HEK293 (cell line): ENCODE measurements around the gene TRAF7.

Source experiments
- CTCF ChIA-PET: fragments of 350-600 bp; formaldehyde crosslinking; extraction: SDS; loops from one replicate; lab custom pipeline; 2021; ENCODE audit warnings: antibody characterized with exemption; lab: Yijun Ruan, JAX
- POLR2A ChIA-PET: fragments of 300-600 bp; formaldehyde crosslinking; extraction: SDS; loops from one replicate; lab custom pipeline; 2020; ENCODE audit warnings: antibody characterized with exemption, inconsistent platforms; lab: Yijun Ruan, JAX
- H3K27ac ChIP-seq: fragments of 200-500 bp; sonication (Bioruptor generic); 2 replicates; pipeline ENCODE4 v1.5.1; 2014; ENCODE audit warnings: low read depth, low read length, control low read depth, inconsistent platforms; ENCODE audit errors: extremely low read depth
- H3K36me3 ChIP-seq, 2 experiments: fragments of 200-500 bp in 1 of 2; sonication (Bioruptor generic) in 1 of 2; 1 replicate in 1 of 2; 2 replicates in 1 of 2; pipeline ENCODE4 v1.5.1; 2014 to 2017; ENCODE audit warnings: inconsistent platforms in 2 of 2, low read length in 2 of 2; ENCODE audit not compliant: control insufficient read depth in 2 of 2, insufficient read depth in 1 of 2
- H3K4me1 ChIP-seq: fragments of 200-500 bp; sonication (Bioruptor generic); 2 replicates; pipeline ENCODE4 v1.5.1; 2014; ENCODE audit warnings: mild to moderate bottlenecking, low read length, inconsistent platforms; ENCODE audit not compliant: control insufficient read depth, insufficient read depth
- H3K4me3 ChIP-seq: 2 replicates; pipeline ENCODE4 v1.5.1; 2011; ENCODE audit warnings: low read depth, mild to moderate bottlenecking, control low read depth, low read length, moderate library complexity
- H3K9me3 ChIP-seq: fragments of 200-500 bp; sonication (Bioruptor generic); 2 replicates; pipeline ENCODE4 v1.5.1; 2014; ENCODE audit warnings: low read depth, low read length, inconsistent platforms; ENCODE audit not compliant: control insufficient read depth, insufficient read depth
- BCL11B ChIP-seq: fragments of 450-650 bp; formaldehyde crosslinking; IDR thresholded peaks from 2 replicates; pipeline ENCODE4 v1.5.1; 2016; ENCODE audit warnings: low read depth, missing biosample characterization, missing genetic modification characterization
- KLF7 ChIP-seq: fragments of 450-650 bp; formaldehyde crosslinking; IDR thresholded peaks from 2 replicates; pipeline ENCODE4 v1.5.1; 2016; ENCODE audit warnings: missing biosample characterization, missing genetic modification characterization, borderline replicate concordance
- SALL2 ChIP-seq: fragments of 450-650 bp; formaldehyde crosslinking; IDR thresholded peaks from 2 replicates; pipeline ENCODE4 v1.5.0; 2017; ENCODE audit warnings: missing biosample characterization, mild to moderate bottlenecking, missing genetic modification characterization, borderline replicate concordance
- ZIC2 ChIP-seq: fragments of 450-650 bp; formaldehyde crosslinking; IDR thresholded peaks from 2 replicates; pipeline ENCODE4 v1.5.1; 2016; ENCODE audit warnings: missing biosample characterization, missing genetic modification characterization
- ZNF121 ChIP-seq: fragments of 450-650 bp; formaldehyde crosslinking; IDR thresholded peaks from 2 replicates; pipeline ENCODE4 v1.5.1; 2016; ENCODE audit warnings: missing biosample characterization, missing genetic modification characterization
- ZNF211 ChIP-seq: fragments of 450-650 bp; formaldehyde crosslinking; IDR thresholded peaks from 2 replicates; pipeline ENCODE4 v1.5.1; 2016; ENCODE audit warnings: low read depth, missing biosample characterization, missing genetic modification characterization
- ZNF24 ChIP-seq: fragments of 450-650 bp; formaldehyde crosslinking; IDR thresholded peaks from 2 replicates; pipeline ENCODE4 v1.5.1; 2016; ENCODE audit warnings: missing biosample characterization, missing genetic modification characterization
- ZNF274 ChIP-seq, 2 experiments: fragments of 200-500 bp in 1 of 2; fragments of 450-650 bp in 1 of 2; sonication (Bioruptor generic) in 1 of 2; formaldehyde crosslinking in 1 of 2; IDR thresholded peaks; 2 replicates each; pipeline versions ENCODE4 v1.5.1 to v1.6.1; 2014 to 2016; ENCODE audit warnings: borderline replicate concordance in 1 of 2, inconsistent platforms in 1 of 2, low read length in 1 of 2, missing biosample characterization in 1 of 2, missing genetic modification characterization in 1 of 2
- ZNF311 ChIP-seq: fragments of 450-650 bp; formaldehyde crosslinking; IDR thresholded peaks from 2 replicates; pipeline ENCODE4 v1.5.1; 2017; ENCODE audit warnings: missing biosample characterization, missing genetic modification characterization, borderline replicate concordance
- ZNF394 ChIP-seq: fragments of 450-650 bp; formaldehyde crosslinking; IDR thresholded peaks from 2 replicates; pipeline ENCODE4 v1.5.1; 2016; ENCODE audit warnings: missing biosample characterization, missing genetic modification characterization, mild to moderate bottlenecking, moderate library complexity, borderline replicate concordance
- ZNF548 ChIP-seq: fragments of 450-650 bp; formaldehyde crosslinking; IDR thresholded peaks from 2 replicates; pipeline ENCODE4 v1.5.1; 2016; ENCODE audit warnings: missing biosample characterization, missing genetic modification characterization
- ZNF561 ChIP-seq: fragments of 450-650 bp; IDR thresholded peaks from 2 replicates; pipeline ENCODE4 v1.5.1; 2018; ENCODE audit warnings: missing biosample characterization, missing genetic modification characterization, borderline replicate concordance
- ZNF670 ChIP-seq: fragments of 450-650 bp; formaldehyde crosslinking; IDR thresholded peaks from 2 replicates; pipeline ENCODE4 v1.5.1; 2016; ENCODE audit warnings: missing biosample characterization, missing genetic modification characterization, low read depth
- ZNF76 ChIP-seq: fragments of 450-650 bp; formaldehyde crosslinking; IDR thresholded peaks from 2 replicates; pipeline ENCODE4; 2016; ENCODE audit warnings: low read depth, missing biosample characterization, missing genetic modification characterization, borderline replicate concordance
- ZNF785 ChIP-seq: fragments of 450-650 bp; formaldehyde crosslinking; IDR thresholded peaks from 2 replicates; pipeline ENCODE4 v1.5.1; 2016; ENCODE audit warnings: missing biosample characterization, missing genetic modification characterization
- ZNF830 ChIP-seq: fragments of 450-650 bp; IDR thresholded peaks from 2 replicates; pipeline ENCODE4 v1.5.0; 2018; ENCODE audit warnings: missing biosample characterization, missing genetic modification characterization, low read depth, mild to moderate bottlenecking, moderate library complexity
- TF ChIP-seq, protein P1 (sequence below): fragments of 450-650 bp; formaldehyde crosslinking; IDR thresholded peaks from 2 replicates; pipeline ENCODE4 v1.5.1; 2016; ENCODE audit warnings: missing biosample characterization, missing genetic modification characterization
- TF ChIP-seq, protein P2 (sequence below): sonication (generic); formaldehyde crosslinking; IDR thresholded peaks from 2 replicates; pipeline ENCODE4 v1.8.1; 2022; ENCODE audit warnings: mild to moderate bottlenecking, moderate library complexity, missing genetic modification reagents
- TF ChIP-seq, protein P3 (sequence below): fragments of 450-650 bp; formaldehyde crosslinking; optimal IDR thresholded peaks from 2 replicates; pipeline ENCODE3; 2016; ENCODE audit warnings: missing biosample characterization, mild to moderate bottlenecking, missing genetic modification characterization
- TF ChIP-seq, protein P4 (sequence below): fragments of 450-650 bp; formaldehyde crosslinking; IDR thresholded peaks from 2 replicates; pipeline ENCODE4 v1.5.1; 2016; ENCODE audit warnings: missing biosample characterization, missing genetic modification characterization

Gene TRAF7

DNA sequence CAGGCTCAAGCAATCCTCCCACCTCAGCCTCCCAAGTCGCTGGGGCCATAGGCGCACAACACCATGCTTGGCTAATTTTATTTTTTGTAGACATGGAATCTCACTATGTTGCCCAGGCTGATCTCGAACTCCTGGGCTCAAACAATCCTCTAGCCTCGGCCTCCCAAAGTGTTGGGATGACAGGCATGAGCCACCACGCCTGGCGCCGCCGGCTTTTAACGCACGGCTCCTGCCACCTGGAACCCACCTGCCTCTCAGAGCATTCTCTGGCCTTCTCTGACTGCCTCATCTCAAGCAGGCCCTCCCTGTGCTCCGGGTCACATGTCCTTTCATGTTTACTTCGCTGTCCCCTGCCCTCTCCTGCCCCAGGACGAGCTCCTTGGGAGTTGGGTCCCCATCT is 30.5 kb downstream of the TRAF7 start:
- POLR2A ChIA-PET, result interaction anchor here (1.8 kb wide), 1 partner anchor 31 kb away, joined by 5 read pairs; the partner anchor contains the start of gene TRAF7

DNA sequence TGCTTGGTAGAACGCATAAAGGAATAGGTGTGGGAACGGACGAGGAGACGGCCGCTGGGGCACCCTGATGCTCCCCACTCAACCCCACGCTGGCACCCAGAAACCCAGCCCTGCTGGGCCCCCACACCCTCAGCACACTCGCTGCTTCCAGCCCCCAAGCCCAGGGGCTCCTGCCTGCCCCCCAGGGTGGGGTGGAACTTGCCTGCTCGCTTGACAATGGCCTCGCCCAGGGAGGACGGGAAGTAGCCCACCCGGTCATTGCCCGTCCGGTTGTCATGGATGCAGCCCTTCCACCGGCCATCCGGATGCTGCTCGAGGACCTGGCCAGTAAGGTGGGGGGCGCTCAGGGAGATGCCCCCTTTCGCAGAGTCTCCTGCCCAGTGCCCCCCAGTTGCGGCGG is 30.9 kb downstream of the TRAF7 start:
- no peak overlapping the region for H3K4me3 ChIP-seq
- no peak overlapping the region for H3K27ac ChIP-seq
- TF ChIP-seq ZIC2 (tag by site-specific recombination), result no peak
- TF ChIP-seq, protein P1, sequence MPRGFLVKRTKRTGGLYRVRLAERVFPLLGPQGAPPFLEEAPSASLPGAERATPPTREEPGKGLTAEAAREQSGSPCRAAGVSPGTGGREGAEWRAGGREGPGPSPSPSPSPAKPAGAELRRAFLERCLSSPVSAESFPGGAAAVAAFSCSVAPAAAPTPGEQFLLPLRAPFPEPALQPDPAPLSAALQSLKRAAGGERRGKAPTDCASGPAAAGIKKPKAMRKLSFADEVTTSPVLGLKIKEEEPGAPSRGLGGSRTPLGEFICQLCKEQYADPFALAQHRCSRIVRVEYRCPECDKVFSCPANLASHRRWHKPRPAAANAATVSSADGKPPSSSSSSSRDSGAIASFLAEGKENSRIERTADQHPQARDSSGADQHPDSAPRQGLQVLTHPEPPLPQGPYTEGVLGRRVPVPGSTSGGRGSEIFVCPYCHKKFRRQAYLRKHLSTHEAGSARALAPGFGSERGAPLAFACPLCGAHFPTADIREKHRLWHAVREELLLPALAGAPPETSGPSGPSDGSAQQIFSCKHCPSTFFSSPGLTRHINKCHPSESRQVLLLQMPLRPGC (tag by site-specific recombination), result no peak
- TF ChIP-seq ZNF311, result no peak
- TF ChIP-seq ZNF670 (tag by site-specific recombination), result no peak
- no peak for TF ChIP-seq ZNF76 (tag by site-specific recombination)
- TF ChIP-seq ZNF561, result no peak
- TF ChIP-seq, protein P2, sequence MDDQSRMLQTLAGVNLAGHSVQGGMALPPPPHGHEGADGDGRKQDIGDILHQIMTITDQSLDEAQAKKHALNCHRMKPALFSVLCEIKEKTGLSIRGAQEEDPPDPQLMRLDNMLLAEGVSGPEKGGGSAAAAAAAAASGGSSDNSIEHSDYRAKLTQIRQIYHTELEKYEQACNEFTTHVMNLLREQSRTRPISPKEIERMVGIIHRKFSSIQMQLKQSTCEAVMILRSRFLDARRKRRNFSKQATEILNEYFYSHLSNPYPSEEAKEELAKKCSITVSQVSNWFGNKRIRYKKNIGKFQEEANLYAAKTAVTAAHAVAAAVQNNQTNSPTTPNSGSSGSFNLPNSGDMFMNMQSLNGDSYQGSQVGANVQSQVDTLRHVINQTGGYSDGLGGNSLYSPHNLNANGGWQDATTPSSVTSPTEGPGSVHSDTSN (CRISPR knock-in tag), result no peak
- TF ChIP-seq ZNF548 (tag by site-specific recombination), result no peak
- no peak for TF ChIP-seq ZNF274 (IDR thresholded peaks at IDR 0.05; ENCODE audit: low read length)
- TF ChIP-seq ZNF274 (tag by site-specific recombination; IDR thresholded peaks at IDR 0.05; ENCODE audit: borderline replicate concordance), result no peak
- TF ChIP-seq, protein P3, sequence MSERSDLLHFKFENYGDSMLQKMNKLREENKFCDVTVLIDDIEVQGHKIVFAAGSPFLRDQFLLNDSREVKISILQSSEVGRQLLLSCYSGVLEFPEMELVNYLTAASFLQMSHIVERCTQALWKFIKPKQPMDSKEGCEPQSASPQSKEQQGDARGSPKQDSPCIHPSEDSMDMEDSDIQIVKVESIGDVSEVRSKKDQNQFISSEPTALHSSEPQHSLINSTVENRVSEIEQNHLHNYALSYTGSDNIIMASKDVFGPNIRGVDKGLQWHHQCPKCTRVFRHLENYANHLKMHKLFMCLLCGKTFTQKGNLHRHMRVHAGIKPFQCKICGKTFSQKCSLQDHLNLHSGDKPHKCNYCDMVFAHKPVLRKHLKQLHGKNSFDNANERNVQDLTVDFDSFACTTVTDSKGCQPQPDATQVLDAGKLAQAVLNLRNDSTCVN (tag by site-specific recombination), result no peak
- TF ChIP-seq ZNF211 (tag by site-specific recombination), result no peak
- TF ChIP-seq SALL2, result no peak
- no peak for TF ChIP-seq ZNF785 (tag by site-specific recombination)
- TF ChIP-seq ZNF394 (tag by site-specific recombination), result no peak
- TF ChIP-seq, protein P4, sequence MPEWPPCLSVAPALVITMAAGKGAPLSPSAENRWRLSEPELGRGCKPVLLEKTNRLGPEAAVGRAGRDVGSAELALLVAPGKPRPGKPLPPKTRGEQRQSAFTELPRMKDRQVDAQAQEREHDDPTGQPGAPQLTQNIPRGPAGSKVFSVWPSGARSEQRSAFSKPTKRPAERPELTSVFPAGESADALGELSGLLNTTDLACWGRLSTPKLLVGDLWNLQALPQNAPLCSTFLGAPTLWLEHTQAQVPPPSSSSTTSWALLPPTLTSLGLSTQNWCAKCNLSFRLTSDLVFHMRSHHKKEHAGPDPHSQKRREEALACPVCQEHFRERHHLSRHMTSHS (tag by site-specific recombination), result no peak
- TF ChIP-seq ZNF830 (tag by site-specific recombination), result no peak
- no peak for TF ChIP-seq KLF7 (tag by site-specific recombination)
- TF ChIP-seq ZNF24, result no peak
- peaks cover 0 to 16% of the 10 kb centered on the region in 2 experiments; a peak in 1 of 3 replicates for H3K36me3 ChIP-seq
- H3K9me3 ChIP-seq, result no peaks in the 10 kb centered on the region
- ChIA-PET CTCF (no interaction called here), POLR2A (interaction anchor here (1.8 kb wide), 1 partner anchor 31 kb away, joined by 5 read pairs; the partner anchor contains the start of gene TRAF7)
- no peaks in the 10 kb centered on the region for H3K4me1 ChIP-seq

More for the DNA sequence above, 30.5 kb downstream of the TRAF7 start:
- no peak for TF ChIP-seq BCL11B (tag by site-specific recombination)
- 0 out of 2 replicates have a peak, but pooled peaks have one; percentile 29 for TF ChIP-seq ZNF121 (tag by site-specific recombination)
- Histone ChIP-seq H3K4me1 (no peaks in the 10 kb centered on the region), H3K27ac (no peak overlapping the region), H3K4me3 (no peak overlapping the region), H3K9me3 (no peaks in the 10 kb centered on the region), H3K36me3 (peaks cover 0 to 16% of the 10 kb centered on the region in 2 experiments; a peak in 1 of 3 replicates)
- CTCF ChIA-PET, result no interaction called here
